Measurements from ENCODE around the gene PATJ.

The PATJ gene

DNA sequence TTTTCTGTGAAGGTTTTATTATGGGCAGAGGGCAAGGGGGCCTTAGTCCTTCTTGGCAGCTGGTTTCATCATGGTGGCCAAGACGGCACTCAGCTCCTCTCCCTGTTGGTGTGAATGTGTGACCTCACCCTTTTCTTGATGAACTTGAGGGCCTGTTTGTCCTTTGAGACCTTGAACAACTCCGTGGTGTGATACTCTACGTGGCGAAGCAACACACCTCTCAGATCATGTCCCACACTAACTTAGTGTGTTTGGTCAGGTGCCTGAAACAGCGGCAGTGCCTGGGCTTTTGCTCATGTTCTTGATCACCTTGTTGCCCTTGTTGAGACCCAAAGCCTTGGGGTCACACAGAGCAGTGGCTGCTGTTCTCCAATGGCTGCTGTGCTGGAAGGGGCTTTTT is 465.8 kb downstream of the PATJ start:
- H3K36me3 ChIP-seq (ENCODE audit: insufficient read depth, low read length), result no peaks in the 10 kb centered on the region
- H3K9me3 ChIP-seq (ENCODE audit: insufficient read depth, low read depth, low read length), result peaks cover 8% of the 10 kb centered on the region; the same call in 1 of the 2 replicates
- no peaks in the 10 kb centered on the region for H3F3A ChIP-seq (ENCODE audit: low read depth)
- H3K79me2 ChIP-seq (ENCODE audit: insufficient read depth, low read length), result no peaks in the 10 kb centered on the region
- peaks cover 7% of the 10 kb centered on the region for H3K4me1 ChIP-seq (ENCODE audit: insufficient read depth, low read length, poor library complexity, severe bottlenecking)
- no peak overlapping the region for H2AFZ ChIP-seq (ENCODE audit: low read length)
- no peaks in the 10 kb centered on the region for H3K27me3 ChIP-seq (ENCODE audit: insufficient read depth, low read length, poor library complexity, severe bottlenecking)
- no peak overlapping the region for H3K4me3 ChIP-seq (ENCODE audit: low read length, poor library complexity, severe bottlenecking)
- no peaks in the 10 kb centered on the region for H3K9me2 ChIP-seq (replicated peaks; ENCODE audit: low read depth, low read length)
- no peak overlapping the region for H3K9ac ChIP-seq (ENCODE audit: low read depth, low read length, poor library complexity, severe bottlenecking)
- H4K20me1 ChIP-seq (ENCODE audit: insufficient read depth, low read length, poor library complexity, severe bottlenecking), result no peaks in the 10 kb centered on the region
- TF ChIP-seq, protein P1, sequence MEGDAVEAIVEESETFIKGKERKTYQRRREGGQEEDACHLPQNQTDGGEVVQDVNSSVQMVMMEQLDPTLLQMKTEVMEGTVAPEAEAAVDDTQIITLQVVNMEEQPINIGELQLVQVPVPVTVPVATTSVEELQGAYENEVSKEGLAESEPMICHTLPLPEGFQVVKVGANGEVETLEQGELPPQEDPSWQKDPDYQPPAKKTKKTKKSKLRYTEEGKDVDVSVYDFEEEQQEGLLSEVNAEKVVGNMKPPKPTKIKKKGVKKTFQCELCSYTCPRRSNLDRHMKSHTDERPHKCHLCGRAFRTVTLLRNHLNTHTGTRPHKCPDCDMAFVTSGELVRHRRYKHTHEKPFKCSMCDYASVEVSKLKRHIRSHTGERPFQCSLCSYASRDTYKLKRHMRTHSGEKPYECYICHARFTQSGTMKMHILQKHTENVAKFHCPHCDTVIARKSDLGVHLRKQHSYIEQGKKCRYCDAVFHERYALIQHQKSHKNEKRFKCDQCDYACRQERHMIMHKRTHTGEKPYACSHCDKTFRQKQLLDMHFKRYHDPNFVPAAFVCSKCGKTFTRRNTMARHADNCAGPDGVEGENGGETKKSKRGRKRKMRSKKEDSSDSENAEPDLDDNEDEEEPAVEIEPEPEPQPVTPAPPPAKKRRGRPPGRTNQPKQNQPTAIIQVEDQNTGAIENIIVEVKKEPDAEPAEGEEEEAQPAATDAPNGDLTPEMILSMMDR (conservative IDR thresholded peaks at IDR 0.05; ENCODE audit: low read length), result no peak
- no peak overlapping the region for H3K4me2 ChIP-seq (ENCODE audit: low read depth, low read length, poor library complexity, severe bottlenecking)

GRCh38 chr1:62208970-62209369 is 466.7 kb downstream of the PATJ start:
- TF ChIP-seq, protein P1 (conservative IDR thresholded peaks at IDR 0.05; ENCODE audit: low read length), result no peak
- TF ChIP-seq EZH2phosphoT487 (IDR thresholded peaks at IDR 0.05; ENCODE audit: borderline replicate concordance), result no peak
- no peaks in the 10 kb centered on the region for H4K20me1 ChIP-seq (ENCODE audit: insufficient read depth, low read length, poor library complexity, severe bottlenecking)
- H3K9ac ChIP-seq (ENCODE audit: low read depth, low read length, poor library complexity, severe bottlenecking), result no peak overlapping the region
- H3K79me2 ChIP-seq (ENCODE audit: insufficient read depth, low read length), result no peaks in the 10 kb centered on the region
- no peaks in the 10 kb centered on the region for H3K36me3 ChIP-seq (ENCODE audit: insufficient read depth, low read length)
- no peaks in the 10 kb centered on the region for H3F3A ChIP-seq (ENCODE audit: low read depth)
- H2AFZ ChIP-seq (ENCODE audit: low read length), result no peak overlapping the region
- no peak overlapping the region for H3K4me2 ChIP-seq (ENCODE audit: low read depth, low read length, poor library complexity, severe bottlenecking)
- H3K9me2 ChIP-seq (replicated peaks; ENCODE audit: low read depth, low read length), result no peaks in the 10 kb centered on the region
- H3K4me3 ChIP-seq (ENCODE audit: low read length, poor library complexity, severe bottlenecking), result no peak overlapping the region
- H3K27me3 ChIP-seq (ENCODE audit: insufficient read depth, low read length, poor library complexity, severe bottlenecking), result no peaks in the 10 kb centered on the region
- peaks cover 8% of the 10 kb centered on the region; the same call in 1 of the 2 replicates for H3K9me3 ChIP-seq (ENCODE audit: insufficient read depth, low read depth, low read length)
- H3K4me1 ChIP-seq (ENCODE audit: insufficient read depth, low read length, poor library complexity, severe bottlenecking), result peaks cover 7% of the 10 kb centered on the region

- Histone ChIP-seq H2AFZ (ENCODE audit: low read length) (no peak overlapping the region), H4K20me1 (ENCODE audit: insufficient read depth, low read length, poor library complexity, severe bottlenecking) (no peaks in the 10 kb centered on the region), H3K9me2 (replicated peaks; ENCODE audit: low read depth, low read length) (no peaks in the 10 kb centered on the region), H3K27me3 (ENCODE audit: insufficient read depth, low read length, poor library complexity, severe bottlenecking) (no peaks in the 10 kb centered on the region), H3K4me3 (ENCODE audit: low read length, poor library complexity, severe bottlenecking) (no peak overlapping the region), H3K4me2 (ENCODE audit: low read depth, low read length, poor library complexity, severe bottlenecking) (no peak overlapping the region), H3F3A (ENCODE audit: low read depth) (no peaks in the 10 kb centered on the region), H3K4me1 (ENCODE audit: insufficient read depth, low read length, poor library complexity, severe bottlenecking) (peaks cover 7% of the 10 kb centered on the region), H3K36me3 (ENCODE audit: insufficient read depth, low read length) (no peaks in the 10 kb centered on the region), H3K9ac (ENCODE audit: low read depth, low read length, poor library complexity, severe bottlenecking) (no peak overlapping the region), H3K9me3 (ENCODE audit: insufficient read depth, low read depth, low read length) (peaks cover 8% of the 10 kb centered on the region; the same call in 1 of the 2 replicates), H3K79me2 (ENCODE audit: insufficient read depth, low read length) (no peaks in the 10 kb centered on the region)
- no peak for TF ChIP-seq EZH2phosphoT487 (IDR thresholded peaks at IDR 0.05; ENCODE audit: borderline replicate concordance)
- TF ChIP-seq, protein P1 (conservative IDR thresholded peaks at IDR 0.05; ENCODE audit: low read length), result no peak
Measured at GRCh38 chr1:62209931-62210595, 467.8 kb downstream of the PATJ start.

All from Loucy (cell line).